Common myeloid progenitor, CD34-positive (primary cell): ENCODE data around the gene SEC31B.

Experiments used
- CTCF ChIA-PET: fragments of 350-600 bp; sonication (Branson Sonifier 250); formaldehyde crosslinking; loops from one replicate; lab custom pipeline; 2021; ENCODE audit warnings: antibody characterized with exemption; lab: Charles Lee
- POLR2A ChIA-PET: fragments of 350-600 bp; sonication (Branson Sonifier 250); formaldehyde crosslinking; loops from one replicate; lab custom pipeline; 2021; ENCODE audit warnings: antibody characterized with exemption; lab: Charles Lee
- DNase-seq, 3 donors: peaks; one replicate each; pipeline versions ENCODE4 v3.0.0 to v3.0.0-alpha.2; 2013
- H3K27ac ChIP-seq, 2 experiments: 1 replicate in 1 of 2; 2 replicates in 1 of 2; pipeline ENCODE4 v1.7.0; 2013; ENCODE audit warnings: inconsistent platforms in 2 of 2, low read length in 2 of 2, mild to moderate bottlenecking in 2 of 2, low read depth in 1 of 2, moderate library complexity in 1 of 2; ENCODE audit not compliant: severe bottlenecking in 2 of 2, insufficient read depth in 1 of 2, poor library complexity in 1 of 2
- H3K27me3 ChIP-seq, 5 experiments: replicated peaks in 2 of 5; 1 replicate in 3 of 5; 2 replicates in 2 of 5; pipeline versions ENCODE4 v1.6.1 to v1.7.0; 2013; ENCODE audit warnings: low read length in 4 of 5, mild to moderate bottlenecking in 2 of 5, moderate library complexity in 2 of 5, inconsistent platforms in 1 of 5; ENCODE audit not compliant: insufficient read depth in 5 of 5, control insufficient read depth in 4 of 5
- H3K36me3 ChIP-seq, 4 experiments: 1 replicate in 2 of 4; 2 replicates in 2 of 4; pipeline versions ENCODE4 v1.6.1 to v1.7.0; 2013; ENCODE audit warnings: low read length in 3 of 4, control low read depth in 1 of 4, mild to moderate bottlenecking in 1 of 4; ENCODE audit not compliant: control insufficient read depth in 4 of 4, insufficient read depth in 4 of 4
- H3K4me1 ChIP-seq, 4 experiments: 1 replicate in 3 of 4; 2 replicates in 1 of 4; pipeline versions ENCODE4 v1.6.1 to v1.7.1; 2013; ENCODE audit warnings: low read length in 3 of 4, mild to moderate bottlenecking in 3 of 4, control low read depth in 1 of 4, inconsistent platforms in 1 of 4, moderate library complexity in 1 of 4; ENCODE audit not compliant: control insufficient read depth in 4 of 4, insufficient read depth in 4 of 4; ENCODE audit errors: control extremely low read depth in 1 of 4
- H3K4me3 ChIP-seq, 7 experiments: 1 replicate in 4 of 7; 2 replicates in 3 of 7; pipeline versions ENCODE4 v1.5.1 to v1.7.0; 2013; ENCODE audit warnings: mild to moderate bottlenecking in 7 of 7, low read length in 6 of 7, moderate library complexity in 6 of 7, inconsistent platforms in 2 of 7, low read depth in 2 of 7, control low read depth in 1 of 7; ENCODE audit not compliant: insufficient read depth in 4 of 7, control insufficient read depth in 1 of 7; ENCODE audit errors: extremely low read depth in 1 of 7
- H3K9me3 ChIP-seq, 5 experiments: 1 replicate in 4 of 5; 2 replicates in 1 of 5; pipeline versions ENCODE4 v1.6.1 to v1.7.1; 2013; ENCODE audit warnings: low read length in 4 of 5, mild to moderate bottlenecking in 2 of 5, inconsistent platforms in 1 of 5, low read depth in 1 of 5, moderate library complexity in 1 of 5; ENCODE audit not compliant: control insufficient read depth in 4 of 5, insufficient read depth in 2 of 5; ENCODE audit errors: control extremely low read depth in 1 of 5
- WGBS: methylation state at CpG from one replicate; pipeline ENCODE4 v1.1.5; 2013; ENCODE audit not compliant: insufficient coverage; 5-methylcytosine and 5-hydroxymethylcytosine counted together

Gene SEC31B

DNA sequence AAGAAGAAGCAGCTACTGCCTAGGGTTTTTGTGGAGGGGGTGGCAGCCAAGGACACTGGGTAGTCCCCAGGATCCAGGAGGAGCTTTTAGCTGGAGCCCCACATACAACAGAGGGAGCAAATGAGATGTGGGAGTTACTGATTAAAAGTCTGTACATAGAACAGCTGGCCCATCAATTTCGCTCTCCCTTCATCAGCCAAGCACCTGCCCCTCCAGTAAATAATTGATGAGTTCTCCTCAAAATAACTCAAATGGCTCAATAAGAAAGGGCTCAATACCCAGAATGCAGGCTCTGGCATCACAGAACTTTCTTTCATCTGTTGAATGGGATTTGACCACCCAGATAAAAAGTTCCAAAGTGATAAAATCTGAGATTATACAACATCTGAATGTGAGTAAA, 72.0 kb downstream of the SEC31B start:
- H3K4me3 ChIP-seq = no peak overlapping the region
- peaks cover 0 to 5% (median 0%) of the 10 kb centered on the region in 5 experiments for H3K9me3 ChIP-seq
- ChIA-PET CTCF (interaction anchor here (0.7 kb wide), 1 partner anchor 61 kb away, joined by 3 read pairs; no protein-coding TSS in a partner anchor), POLR2A (no interaction called here)
- no peak for DNase-seq
- H3K27me3 ChIP-seq = peaks cover 0 to 5% (median 3%) of the 10 kb centered on the region in 5 experiments
- no peak overlapping the region for H3K27ac ChIP-seq
- H3K36me3 ChIP-seq = no peaks in the 10 kb centered on the region
- WGBS = 100% methylated on average over 1 of the region's 1 CpG
- H3K4me1 ChIP-seq = no peaks in the 10 kb centered on the region

DNA sequence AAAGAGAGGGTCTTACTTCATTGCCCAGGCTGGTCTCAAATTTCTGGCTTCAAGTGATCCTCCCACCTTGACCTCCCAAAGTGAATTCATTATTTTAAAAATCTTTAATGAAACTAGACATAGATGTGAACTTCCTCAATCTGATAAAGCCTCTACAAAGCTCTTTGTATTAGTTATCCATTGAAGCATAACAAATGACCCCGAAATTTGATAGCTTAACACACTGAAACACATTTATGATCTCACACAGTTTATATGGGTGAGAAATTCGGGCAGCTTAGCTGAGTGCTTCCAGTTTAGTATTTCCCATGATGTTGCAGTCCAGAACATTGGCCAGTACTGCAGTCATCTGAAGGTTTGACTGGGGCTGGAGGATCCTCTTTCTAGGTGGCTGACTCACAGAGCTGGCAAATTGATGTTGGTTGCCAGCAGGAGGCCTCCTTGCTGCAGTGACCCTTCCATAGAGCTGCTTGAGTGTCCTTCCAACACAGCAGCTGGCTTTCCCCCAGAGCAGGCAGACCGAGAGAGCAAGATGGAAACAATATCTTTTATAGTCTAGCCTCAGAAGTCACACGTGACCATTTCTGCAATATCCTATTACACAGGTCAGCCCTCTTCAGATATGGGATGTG, 73.4 kb downstream of the SEC31B start:
- no peaks in the 10 kb centered on the region for H3K36me3 ChIP-seq
- DNase-seq = no peak
- no peaks in the 10 kb centered on the region for H3K4me1 ChIP-seq
- H3K4me3 ChIP-seq = no peak overlapping the region
- POLR2A ChIA-PET = interaction anchor here (0.8 kb wide), 1 partner anchor 97 kb away, joined by 3 read pairs; no protein-coding TSS in a partner anchor
- no peak overlapping the region for H3K27ac ChIP-seq
- CTCF ChIA-PET = interaction anchor here (1.2 kb wide), 1 partner anchor 107 kb away, joined by 5 read pairs; no protein-coding TSS in a partner anchor
- H3K27me3 ChIP-seq = peaks cover 0 to 5% (median 2%) of the 10 kb centered on the region in 5 experiments
- WGBS = 94% methylated on average over 3 of the region's 4 CpGs
- H3K9me3 ChIP-seq = peaks cover 0 to 5% (median 0%) of the 10 kb centered on the region in 5 experiments

DNA sequence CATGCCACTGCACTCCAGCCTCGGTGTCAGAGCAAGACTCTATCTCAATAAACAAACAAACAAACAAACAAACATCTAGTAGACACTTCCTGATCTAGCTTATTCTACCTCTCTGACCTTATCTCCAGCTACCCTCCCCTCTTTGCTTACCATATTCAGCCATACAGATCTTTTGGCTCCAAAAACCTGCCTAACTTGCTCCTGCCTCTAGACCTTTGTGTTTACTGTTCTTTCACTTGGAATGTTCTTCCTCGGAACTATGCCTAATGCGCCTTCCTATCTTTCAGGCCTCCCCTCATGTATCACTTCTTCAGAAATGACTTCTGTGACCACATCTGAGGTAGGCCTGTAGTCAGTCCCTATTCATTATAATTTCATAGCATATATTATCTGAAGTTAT, 77.1 kb downstream of the SEC31B start:
- no peak for DNase-seq
- WGBS = 91% methylated on average over 3 of the region's 3 CpGs
- Histone ChIP-seq H3K27me3 (peaks cover 0 to 3% (median 2%) of the 10 kb centered on the region in 5 experiments), H3K27ac (no peak overlapping the region), H3K9me3 (peaks cover 0 to 5% (median 0%) of the 10 kb centered on the region in 5 experiments), H3K4me1 (no peaks in the 10 kb centered on the region), H3K36me3 (no peaks in the 10 kb centered on the region), H3K4me3 (no peak overlapping the region)
- ChIA-PET CTCF (no interaction called here), POLR2A (interaction anchor here (0.6 kb wide), 1 partner anchor 111 kb away, joined by 3 read pairs; no protein-coding TSS in a partner anchor)

DNA sequence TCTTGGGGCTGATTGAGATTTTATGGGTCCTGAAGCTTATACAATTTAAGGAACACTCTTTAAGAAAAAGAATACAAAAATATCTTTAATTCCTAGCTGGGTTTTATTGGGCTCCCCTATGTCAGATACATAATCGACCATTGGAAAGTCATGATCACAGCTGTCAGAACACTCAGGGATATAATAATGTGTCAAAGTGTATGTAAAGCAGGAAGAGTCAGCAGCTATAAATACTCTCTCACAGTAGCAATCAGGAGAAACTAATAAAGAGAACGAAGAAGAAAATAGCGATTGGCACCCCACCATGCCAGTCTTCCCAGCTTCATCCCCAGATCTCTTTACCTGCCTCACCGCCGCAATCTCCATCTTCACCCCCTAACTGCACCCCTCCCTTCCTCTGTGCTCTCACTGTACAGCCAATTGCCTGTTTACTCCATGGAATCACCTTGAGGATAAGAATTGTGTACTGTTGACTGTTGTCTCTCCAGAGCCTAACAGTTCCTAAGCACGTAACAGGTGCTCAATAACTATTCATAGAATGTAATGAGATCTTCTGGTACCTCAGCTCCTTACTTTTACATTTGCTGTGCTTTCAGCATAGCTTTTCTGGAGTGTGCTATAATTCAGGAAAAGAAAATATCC, 80.9 kb downstream of the SEC31B start:
- CTCF ChIA-PET = interaction anchor here (0.6 to 3.3 kb wide), 11 partner anchors 25 to 106 kb away, joined by 3 to 22 read pairs (median 5); no protein-coding TSS in a partner anchor
- Histone ChIP-seq H3K27me3 (peaks cover 0 to 2% (median 0%) of the 10 kb centered on the region in 5 experiments), H3K9me3 (no peaks in the 10 kb centered on the region), H3K4me1 (no peaks in the 10 kb centered on the region), H3K36me3 (no peaks in the 10 kb centered on the region), H3K4me3 (no peak overlapping the region), H3K27ac (no peak overlapping the region)
- DNase-seq = no peak
- WGBS = 93% methylated on average over 2 of the region's 6 CpGs
- POLR2A ChIA-PET = no interaction called here
